ENCODE data around the gene WAPL.

WAPL gene

GRCh38 chr10:86413046-86413728, 108.4 kb downstream of the WAPL start:
- no peak for DNase-seq (ENCODE audit: low read depth in 2 of 3, low spot score in 1 of 3)

- no peak for DNase-seq (ENCODE audit: low read depth in 2 of 3, low spot score in 1 of 3)
Measured at GRCh38 chr10:86411852-86412560, 109.6 kb downstream of the WAPL start.

DNA sequence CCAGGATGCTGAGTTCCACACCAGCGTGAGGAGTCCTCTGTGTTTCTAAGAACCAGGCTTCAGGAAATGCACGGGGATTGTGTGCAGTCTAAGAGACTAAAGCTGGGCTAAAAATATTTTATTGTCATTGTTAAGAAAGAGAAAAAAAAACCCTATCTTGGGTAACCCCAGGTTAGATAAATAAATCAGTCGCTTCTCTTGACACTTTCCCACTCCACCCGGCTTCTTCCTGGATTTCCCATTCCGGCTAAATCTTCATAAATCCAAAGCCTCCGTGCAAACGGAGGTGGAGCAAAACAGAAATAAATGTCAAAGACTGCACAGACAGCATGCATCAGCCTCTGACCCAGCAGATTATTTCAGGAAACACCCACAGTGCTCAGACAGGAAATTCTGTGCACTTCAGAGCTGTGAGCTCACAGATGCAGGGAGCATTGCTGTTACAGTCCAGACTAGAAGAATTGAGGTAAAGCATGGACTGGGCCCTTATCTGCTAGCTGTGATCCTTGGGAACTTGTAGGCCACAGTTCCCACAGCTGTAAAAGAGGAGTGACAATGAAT, 110.2 kb downstream of the WAPL start:
- DNase-seq (ENCODE audit: low read depth in 2 of 3, low spot score in 1 of 3), result peak in 1 of 3 donors; percentile 24

DNA sequence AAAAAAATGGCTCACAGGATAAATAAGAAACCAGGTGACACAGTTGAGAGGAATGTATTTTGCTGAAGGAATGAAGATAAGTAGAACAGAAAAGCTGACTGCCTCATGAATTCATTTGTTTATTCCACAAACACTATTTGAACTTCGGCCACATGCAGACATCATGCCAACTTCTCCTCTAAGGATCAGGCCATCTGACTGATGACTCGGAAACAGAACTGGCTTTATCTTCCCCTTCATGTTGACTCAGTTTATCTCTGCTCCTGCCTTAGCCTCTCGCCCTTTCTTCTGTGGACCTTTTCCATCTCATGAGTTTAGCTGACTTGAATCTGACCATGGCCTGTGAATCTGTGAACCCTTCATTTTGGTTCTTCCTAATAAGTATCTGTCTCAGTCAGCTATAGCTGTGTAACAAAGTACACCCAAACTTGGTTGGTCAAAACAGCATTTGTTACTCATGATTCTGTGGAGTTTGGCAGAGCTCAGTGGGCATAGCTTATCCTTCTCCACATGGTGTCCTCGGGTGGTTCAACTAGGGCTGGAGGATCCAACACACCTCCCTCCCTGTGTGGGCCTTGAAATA, 111.0 kb downstream of the WAPL start:
- DNase-seq (ENCODE audit: low read depth in 2 of 3, low spot score in 1 of 3), result no peak

- DNase-seq (ENCODE audit: low read depth in 2 of 3, low spot score in 1 of 3), result no peak
Measured at GRCh38 chr10:86409183-86409582, 112.4 kb downstream of the WAPL start.

DNA sequence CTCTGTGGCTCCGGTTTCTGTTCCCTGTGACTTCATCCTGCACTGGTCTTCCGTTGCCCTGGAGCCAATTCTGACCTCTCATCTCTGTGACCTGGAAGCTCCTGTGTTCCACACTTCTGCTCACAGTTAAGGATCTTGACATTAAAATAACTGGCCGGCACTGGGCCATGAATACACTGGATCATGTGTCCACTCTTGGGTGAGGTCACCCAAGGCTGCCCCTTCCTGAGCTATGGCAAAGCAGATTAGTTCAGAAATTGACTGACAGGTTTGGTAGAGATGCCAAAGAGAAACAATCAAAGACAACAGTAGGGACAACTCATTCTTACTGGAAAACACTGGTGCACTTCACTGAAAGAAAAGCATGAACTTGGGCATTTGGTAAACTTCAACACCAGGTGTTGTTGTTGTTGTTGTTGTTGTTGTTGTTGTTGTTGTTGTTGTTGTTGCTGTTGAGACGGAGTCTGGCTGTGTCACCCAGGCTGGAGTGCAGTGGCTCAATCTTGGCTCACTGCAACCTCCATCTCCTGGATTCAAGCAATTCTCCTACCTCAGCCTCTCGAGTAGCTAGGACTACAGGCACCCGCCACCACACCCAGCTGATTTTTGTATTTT, 118.3 kb downstream of the WAPL start:
- no peak for DNase-seq (ENCODE audit: low read depth in 2 of 3, low spot score in 1 of 3)

GRCh38 chr10:86402283-86402941, 119.2 kb downstream of the WAPL start:
- no peak for DNase-seq (ENCODE audit: low read depth in 2 of 3, low spot score in 1 of 3)

GRCh38 chr10:86401588-86402282, 119.9 kb downstream of the WAPL start:
- no peak for DNase-seq (ENCODE audit: low read depth in 2 of 3, low spot score in 1 of 3)

- peak; percentile 57 to 62 (median 59) for DNase-seq (ENCODE audit: low read depth in 2 of 3, low spot score in 1 of 3)
Measured at GRCh38 chr10:86400705-86401587, 120.6 kb downstream of the WAPL start.

GRCh38 chr10:86399879-86400704, 121.5 kb downstream of the WAPL start:
- DNase-seq (ENCODE audit: low read depth in 2 of 3, low spot score in 1 of 3), result peak; percentile 91 to 96 (median 95)

DNA sequence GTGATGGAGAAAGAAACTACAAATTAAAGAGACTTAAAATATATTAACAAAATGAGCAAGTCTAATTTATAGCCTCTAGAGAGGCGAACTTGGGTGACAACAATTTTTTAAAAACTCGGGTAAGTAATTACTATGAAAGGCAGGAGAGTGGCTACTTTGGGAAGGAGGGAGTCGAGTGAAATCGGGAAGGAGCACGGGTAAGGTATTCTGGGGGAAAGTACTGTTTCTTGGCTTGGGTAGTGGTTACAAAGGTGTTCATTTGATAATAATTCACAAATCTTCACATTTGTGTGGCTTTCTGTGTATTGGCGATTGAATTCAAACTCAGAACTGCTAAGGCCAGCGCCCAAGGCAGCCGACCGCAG, 122.1 kb downstream of the WAPL start:
- no peak for DNase-seq (ENCODE audit: low read depth in 2 of 3, low spot score in 1 of 3)

DNA sequence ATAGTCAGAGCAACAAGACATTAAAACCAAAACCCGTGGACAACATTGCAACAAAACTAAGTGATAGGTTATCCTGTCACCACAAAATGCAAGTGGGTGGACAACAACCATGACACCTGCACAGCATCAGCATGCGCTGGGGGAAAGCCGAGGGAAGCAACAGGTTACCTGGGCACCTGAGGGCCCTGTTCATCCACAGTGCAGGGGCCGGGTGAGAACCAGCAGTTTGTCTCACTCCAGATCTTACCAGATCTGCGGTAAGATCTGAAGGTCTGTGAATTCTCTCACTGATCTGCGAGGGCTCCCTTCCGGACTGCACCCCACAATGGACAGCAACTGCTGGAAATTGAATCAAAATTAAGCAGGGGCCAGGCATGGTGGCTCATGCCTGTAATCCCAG, 124.5 kb downstream of the WAPL start:
- no peak for DNase-seq (ENCODE audit: low read depth in 2 of 3, low spot score in 1 of 3)

DNA sequence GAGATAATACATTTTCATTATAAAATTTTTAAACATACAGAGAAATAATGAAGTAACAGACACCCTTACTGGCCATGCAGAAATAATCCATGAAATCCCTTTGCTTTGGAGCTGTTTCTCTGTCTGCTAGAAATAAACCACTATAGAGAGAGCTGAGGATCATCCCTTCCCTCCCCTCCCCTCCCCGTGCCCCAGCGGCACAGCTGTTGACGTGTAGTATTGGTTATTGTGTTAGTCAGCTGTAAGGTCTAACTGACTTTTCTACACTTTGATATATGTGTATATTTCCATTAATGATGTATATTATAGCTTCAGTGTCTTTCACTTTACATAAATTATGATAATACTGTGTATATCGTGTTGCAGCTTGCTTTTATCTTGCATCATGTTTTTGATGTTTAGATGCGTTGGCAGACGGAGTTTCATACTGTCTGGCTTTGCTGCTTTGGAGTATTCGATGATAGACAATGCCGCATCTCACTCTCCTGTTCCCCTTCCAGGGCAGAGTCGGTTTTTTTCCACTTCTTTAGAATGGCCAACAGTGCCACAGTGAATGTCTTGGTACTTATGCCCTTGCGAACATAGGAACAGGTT, 127.6 kb downstream of the WAPL start:
- DNase-seq (ENCODE audit: low read depth in 2 of 3, low spot score in 1 of 3), result no peak

DNA sequence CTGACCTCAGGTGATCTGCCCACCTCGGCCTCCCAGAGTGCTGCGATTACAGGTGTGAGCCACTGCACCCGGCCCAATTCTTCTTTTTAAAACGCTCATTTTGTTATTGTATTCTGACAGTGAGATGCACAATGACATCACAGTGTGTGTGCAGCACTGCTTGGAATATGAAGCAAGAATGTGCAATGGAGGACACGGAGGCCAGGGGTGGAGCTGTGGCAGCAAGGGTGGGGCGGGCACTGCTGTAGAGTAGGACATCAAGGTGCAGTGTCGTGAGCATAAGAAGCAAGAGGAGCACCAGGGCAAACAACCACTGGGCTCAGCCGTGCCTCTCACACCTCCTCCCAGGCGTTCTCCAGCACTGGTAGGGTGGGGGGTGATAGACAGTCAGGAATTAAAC, 128.2 kb downstream of the WAPL start:
- DNase-seq (ENCODE audit: low read depth in 2 of 3, low spot score in 1 of 3), result no peak

DNA sequence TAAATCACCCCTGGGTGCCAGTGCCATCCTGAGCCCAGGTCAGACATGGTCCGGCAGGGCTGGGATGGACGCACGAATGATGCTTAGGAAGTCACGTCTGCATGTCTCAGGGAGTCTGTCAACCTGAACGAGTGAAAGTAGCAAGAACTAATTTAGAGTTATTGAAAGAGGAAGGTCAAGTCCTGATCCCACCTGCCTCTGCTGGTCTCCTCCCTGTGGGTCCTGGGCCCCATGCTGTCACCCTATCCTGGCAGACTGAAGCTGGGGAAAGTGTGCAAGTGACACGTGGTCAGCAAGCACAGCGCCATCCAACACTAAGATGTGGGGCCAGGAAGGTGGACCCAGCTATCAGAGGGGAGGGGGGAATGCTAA, 128.9 kb downstream of the WAPL start:
- DNase-seq (ENCODE audit: low read depth in 2 of 3, low spot score in 1 of 3), result no peak

GRCh38 chr10:86391986-86392722, 129.4 kb downstream of the WAPL start:
- DNase-seq (ENCODE audit: low read depth in 2 of 3, low spot score in 1 of 3), result no peak

- no peak for DNase-seq (ENCODE audit: low read depth in 2 of 3, low spot score in 1 of 3)
Measured at GRCh38 chr10:86391236-86391840, 130.3 kb downstream of the WAPL start.

Data from stimulated activated CD4-positive, alpha-beta T cell treated with anti-CD3 and anti-CD28 coated beads, Interleukin-12 subunit alpha, Interleukin-12 subunit beta, amount 100 ng/mL, for 48 hours (primary cell).